Left renal pelvis (tissue), 4 donors: ENCODE results near the gene PDZK1IP1. TPM values are rescaled to one million over a fixed set of nuclear protein-coding genes. Genes with fewer than 3 reads are reported as not detected.
"Not testable (repeated sequence)": the region's sequence is repeated elsewhere in the genome, so short reads cannot be mapped to it uniquely, and the experiment has no call there.

ENCODE experiments used
- DNase-seq, 4 donors: peaks; one replicate each; pipeline ENCODE4 v3.0.0-alpha.2; 2013; ENCODE audit warnings: low read depth in 4 of 4, low spot score in 3 of 4
- polyA plus RNA-seq, 4 donors: library from polyadenylated mRNA; unstranded; fragments of 120-200 nt; gene quantifications; one replicate each; pipeline ENCODE4 v1.2.1, GENCODE V29; 2013; ENCODE audit not compliant: insufficient read length in 4 of 4

The PDZK1IP1 gene
- polyA plus RNA-seq, 4 donors: 1.6 to 39.6 (median 35.5) TPM

- DNase-seq: no peak
Observed at GRCh38 chr1:47147047-47147785, 42.6 kb downstream of the PDZK1IP1 start.

DNA sequence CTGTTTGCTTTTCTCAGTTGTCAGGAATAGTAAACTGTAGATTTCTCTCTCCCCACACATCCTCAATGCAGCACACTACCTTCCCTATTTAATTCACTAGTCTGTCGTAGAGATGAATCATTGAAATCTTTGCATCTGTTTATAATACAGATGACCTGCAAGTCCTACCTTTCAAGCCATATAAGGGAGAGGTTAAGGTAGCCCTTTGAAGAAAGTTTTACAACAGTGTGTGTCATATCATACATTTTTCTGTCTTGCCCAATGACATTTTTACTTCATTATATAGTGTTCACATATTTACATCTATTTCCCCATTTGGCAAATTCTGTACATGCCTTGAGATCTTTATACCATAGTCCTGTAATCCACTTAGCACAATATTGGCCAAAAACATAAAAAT, 43.3 kb downstream of the PDZK1IP1 start:
- DNase-seq: not testable (repeated sequence)

DNA sequence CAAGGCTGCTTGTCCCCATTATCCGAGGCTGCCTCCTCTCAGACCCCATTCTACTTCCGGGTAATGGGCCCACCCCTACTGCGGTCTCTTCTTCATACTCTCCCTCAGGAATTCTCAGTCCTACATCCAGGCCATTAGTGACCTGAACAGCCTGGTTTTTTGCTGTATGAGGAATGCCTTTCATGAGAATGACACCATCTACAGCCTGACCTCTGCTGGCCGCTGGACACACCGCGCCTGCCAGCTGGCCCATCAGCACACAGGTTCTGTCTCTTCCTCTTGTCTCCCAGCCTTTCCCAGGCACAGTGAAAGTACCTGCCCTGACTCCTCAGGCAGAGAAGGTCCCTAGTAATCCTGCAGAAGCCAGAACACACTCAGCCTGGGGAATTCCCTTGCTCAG, 46.2 kb downstream of the PDZK1IP1 start:
- not testable (repeated sequence) for DNase-seq

GRCh38 chr1:47140358-47140757, 49.5 kb downstream of the PDZK1IP1 start:
- DNase-seq: not testable (repeated sequence)

GRCh38 chr1:47137925-47138615, 51.8 kb downstream of the PDZK1IP1 start:
- no peak for DNase-seq

- no peak for DNase-seq
Observed at GRCh38 chr1:47137198-47137597, 52.6 kb downstream of the PDZK1IP1 start, which contains the start of gene CYP4A22. Gene CYP4A22 (plus strand): TSS chr1:47137441. CDS start chr1:47137486, 45 bp downstream.

Other genes with a start within 250 kb of the PDZK1IP1 start
- gene CYP4A11, start 248.6 kb downstream of the PDZK1IP1 start, polyA plus RNA-seq: 10 to 100 TPM in 3 of 4 donors, 1 to 10 TPM in 1; 2.7 to 56.4 (median 32.6) TPM
- 10 to 100 TPM in 3 of 4 donors, 1 to 10 TPM in 1; 8.2 to 13.8 (median 11.4) TPM for gene CYP4X1, start 166.4 kb downstream of the PDZK1IP1 start, polyA plus RNA-seq
- gene CYP4Z1, start 122.8 kb downstream of the PDZK1IP1 start, polyA plus RNA-seq: under 1 TPM in 3 of 4 donors, not detected in 1; 0.20 to 0.44 (median 0.42) TPM
- 1 to 10 TPM in 3 of 4 donors, under 1 TPM in 1; 0.53 to 8.2 (median 4.3) TPM for gene CYP4A22, start 52.6 kb downstream of the PDZK1IP1 start, polyA plus RNA-seq
- gene TAL1, start 42.2 kb upstream of the PDZK1IP1 start, polyA plus RNA-seq: 1 to 10 TPM; 3.8 to 6.2 (median 4.2) TPM
- gene STIL, start 124.1 kb upstream of the PDZK1IP1 start, polyA plus RNA-seq: 10 to 100 TPM in 1 of 4 donors, 1 to 10 TPM in 3; 6.5 to 10.3 (median 9.0) TPM
- gene CMPK1, start 143.8 kb upstream of the PDZK1IP1 start, polyA plus RNA-seq: 10 to 100 TPM; 68.5 to 86.0 (median 77.7) TPM
- 1 to 10 TPM in 1 of 4 donors, under 1 TPM in 3; 0.12 to 1.1 (median 0.14) TPM for gene FOXE3, start 226.2 kb upstream of the PDZK1IP1 start, polyA plus RNA-seq
- gene FOXD2, start 248.0 kb upstream of the PDZK1IP1 start, polyA plus RNA-seq: 10 to 100 TPM in 1 of 4 donors, 1 to 10 TPM in 3; 5.4 to 12.9 (median 7.2) TPM